ENCODE data around the gene B4GALNT1.

- TF ChIP-seq POLR2AphosphoS5 (IDR thresholded peaks at IDR 0.05) (no peak), CTCF (IDR thresholded peaks at IDR 0.05) (no peak), POLR2A (IDR thresholded peaks at IDR 0.05) (no peak), EP300 (IDR thresholded peaks at IDR 0.05) (no peak)
These were observed 52.6 kb downstream of the B4GALNT1 start for GRCh38 chr12:57580466-57580795.
